Measurements from ENCODE around the gene MYMK. TPM values are rescaled to one million over a fixed set of nuclear protein-coding genes. Genes with fewer than 3 reads are reported as not detected.

Gene MYMK
- polyA plus RNA-seq, 3 donors, result not detected

- intact Hi-C loops (cut with micrococcal nuclease), result no loop called here
- no peak for DNase-seq
- no peak overlapping the region for H3K27ac Mint-ChIP-seq
- H3K9me3 ChIP-seq (replicated peaks in 1 of 2; ENCODE audit: control insufficient read depth in 1 of 2, insufficient read depth in 1 of 2, low read length in 2 of 2), result peaks cover 7 to 16% of the 10 kb centered on the region in 2 donors
- TF ChIP-seq CTCF (IDR thresholded peaks at IDR 0.05), result no peak
- H4K20me1 ChIP-seq (ENCODE audit: insufficient read depth, low read length), result no peaks in the 10 kb centered on the region
- 86% methylated on average over 19 of the region's 19 CpGs for WGBS (ENCODE audit: insufficient coverage)
- no peak overlapping the region for H3K9ac ChIP-seq (ENCODE audit: insufficient read depth, low read length, poor library complexity, severe bottlenecking)
- no peaks in the 10 kb centered on the region for H3K4me1 ChIP-seq (ENCODE audit: control insufficient read depth in 1 of 2, insufficient read depth in 2 of 2, low read length in 2 of 2)
- H3K4me2 ChIP-seq (replicated peaks; ENCODE audit: extremely low read depth, low read length, poor library complexity, severe bottlenecking), result no peak overlapping the region
- H3K27me3 ChIP-seq (ENCODE audit: control insufficient read depth in 2 of 2, insufficient read depth in 2 of 2, low read length in 2 of 2), result peaks cover 0 to 2% of the 10 kb centered on the region in 2 donors
- H3K9me3 Mint-ChIP-seq, result peaks cover 6 to 27% (median 20%) of the 10 kb centered on the region in 7 donors
- H3K79me2 ChIP-seq (ENCODE audit: insufficient read depth, low read length), result no peaks in the 10 kb centered on the region
- H3K4me3 Mint-ChIP-seq, result no peak overlapping the region
- no peaks in the 10 kb centered on the region for H3K36me3 Mint-ChIP-seq
- no peak overlapping the region for H2AFZ ChIP-seq (ENCODE audit: insufficient read depth, low read depth, low read length, poor library complexity, severe bottlenecking)
- H3K4me3 ChIP-seq (replicated peaks in 1 of 3; ENCODE audit: low read depth in 2 of 3, low read length in 3 of 3), result no peak overlapping the region
- no peaks in the 10 kb centered on the region for H3K4me1 Mint-ChIP-seq
- H3K27ac ChIP-seq (ENCODE audit: low read depth in 1 of 2, low read length in 2 of 2), result no peak overlapping the region
- H3K36me3 ChIP-seq (replicated peaks in 1 of 2; ENCODE audit: control insufficient read depth in 1 of 2, insufficient read depth in 2 of 2, low read length in 2 of 2), result no peaks in the 10 kb centered on the region
- H3K27me3 Mint-ChIP-seq (ENCODE audit: low read depth in 3 of 3), result peaks cover 0 to 9% (median 4%) of the 10 kb centered on the region in 3 donors
Measured at GRCh38 chr9:133499132-133499891, 25.4 kb downstream of the MYMK start.

GRCh38 chr9:133496861-133497842 lies 27.6 kb downstream of the MYMK start:
- Histone ChIP-seq H2AFZ (ENCODE audit: insufficient read depth, low read depth, low read length, poor library complexity, severe bottlenecking) (no peak overlapping the region), H3K36me3 (replicated peaks in 1 of 2; ENCODE audit: control insufficient read depth in 1 of 2, insufficient read depth in 2 of 2, low read length in 2 of 2) (no peaks in the 10 kb centered on the region), H4K20me1 (ENCODE audit: insufficient read depth, low read length) (no peaks in the 10 kb centered on the region), H3K27ac (ENCODE audit: low read depth in 1 of 2, low read length in 2 of 2) (no peak overlapping the region), H3K4me3 (replicated peaks in 1 of 3; ENCODE audit: low read depth in 2 of 3, low read length in 3 of 3) (no peak overlapping the region), H3K9me3 (replicated peaks in 1 of 2; ENCODE audit: control insufficient read depth in 1 of 2, insufficient read depth in 1 of 2, low read length in 2 of 2) (peaks cover 7 to 11% of the 10 kb centered on the region in 2 donors), H3K9ac (ENCODE audit: insufficient read depth, low read length, poor library complexity, severe bottlenecking) (no peak overlapping the region), H3K4me1 (ENCODE audit: control insufficient read depth in 1 of 2, insufficient read depth in 2 of 2, low read length in 2 of 2) (no peaks in the 10 kb centered on the region), H3K4me2 (replicated peaks; ENCODE audit: extremely low read depth, low read length, poor library complexity, severe bottlenecking) (no peak overlapping the region), H3K79me2 (ENCODE audit: insufficient read depth, low read length) (no peaks in the 10 kb centered on the region), H3K27me3 (ENCODE audit: control insufficient read depth in 2 of 2, insufficient read depth in 2 of 2, low read length in 2 of 2) (no peaks in the 10 kb centered on the region)
- DNase-seq, result no peak
- Mint-ChIP-seq H3K4me3 (no peak overlapping the region), H3K4me1 (no peaks in the 10 kb centered on the region), H3K36me3 (no peaks in the 10 kb centered on the region), H3K27ac (no peak overlapping the region), H3K27me3 (ENCODE audit: low read depth in 3 of 3) (peaks cover 0 to 4% (median 2%) of the 10 kb centered on the region in 3 donors), H3K9me3 (peaks cover 6 to 19% (median 13%) of the 10 kb centered on the region in 7 donors)
- intact Hi-C loops (cut with micrococcal nuclease), result no loop called here
- no peak for TF ChIP-seq CTCF (IDR thresholded peaks at IDR 0.05)
- WGBS (ENCODE audit: insufficient coverage), result 89% methylated on average over 34 of the region's 35 CpGs

Measured in CD14-positive monocyte (primary cell).